PFSK-1 (cell line): ENCODE measurements around the gene ZNF507.

ENCODE experiments used
- FOXP2 ChIP-seq: optimal IDR thresholded peaks from 2 replicates; pipeline ENCODE3; 2011; ENCODE audit warnings: borderline replicate concordance, control low read depth, inconsistent platforms; ENCODE audit not compliant: insufficient read depth; ENCODE audit errors: extremely low read length, extremely low read depth
- POLR2AphosphoS5 ChIP-seq: IDR thresholded peaks from 2 replicates; pipeline ENCODE4 v1.6.1; 2012; ENCODE audit warnings: low read depth, mild to moderate bottlenecking, control low read depth, low read length, moderate library complexity
- REST ChIP-seq, 2 experiments: IDR thresholded peaks; 2 replicates each; pipeline versions ENCODE4 v1.6.1 to v1.8.0; 2011 to 2012; ENCODE audit warnings: low read depth in 2 of 2, low read length in 2 of 2, control low read depth in 1 of 2, inconsistent platforms in 1 of 2, mild to moderate bottlenecking in 1 of 2, moderate library complexity in 1 of 2; ENCODE audit not compliant: insufficient read depth in 1 of 2
- SIN3A ChIP-seq: IDR thresholded peaks from 2 replicates; pipeline ENCODE4 v1.6.1; 2012; ENCODE audit warnings: mild to moderate bottlenecking, low read length, moderate library complexity, borderline replicate concordance; ENCODE audit not compliant: insufficient read depth
- TAF1 ChIP-seq: IDR thresholded peaks from 2 replicates; pipeline ENCODE4 v1.6.1; 2012; ENCODE audit warnings: low read length, control low read depth, borderline replicate concordance; ENCODE audit not compliant: insufficient read depth

DNA sequence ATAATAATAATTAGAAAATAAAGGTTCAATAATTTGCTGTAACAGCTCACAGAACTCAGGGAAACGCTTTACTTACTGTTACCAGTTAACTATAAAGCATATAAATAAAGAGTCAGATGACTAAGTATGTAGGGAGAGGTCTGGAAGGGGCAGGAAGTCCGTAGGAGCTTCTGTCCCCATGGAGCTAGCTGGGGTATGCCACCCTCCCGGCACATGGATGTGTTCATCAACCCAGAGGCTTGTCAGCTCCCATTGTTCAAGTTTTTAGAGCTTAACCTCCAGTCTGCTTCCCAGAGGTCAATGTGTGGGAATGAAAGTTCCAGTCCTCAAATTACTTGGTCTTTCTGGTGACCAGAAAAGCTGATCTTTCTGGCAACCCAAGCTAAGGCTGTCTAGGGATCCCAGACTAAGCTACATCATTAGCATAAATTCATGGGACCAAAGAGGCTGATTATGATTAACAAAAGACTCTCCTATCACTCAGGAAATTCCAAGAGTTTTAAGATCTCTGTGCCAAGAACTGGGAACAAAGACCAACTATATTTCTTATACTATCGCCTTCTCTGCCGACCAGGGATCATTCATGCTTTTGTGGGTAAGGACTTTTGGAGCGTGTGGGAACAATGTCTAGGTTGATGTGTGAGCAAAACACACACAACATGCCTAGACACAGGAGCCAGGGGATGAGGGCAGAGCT lies 31.7 kb upstream of the ZNF507 start:
- TF ChIP-seq TAF1 (no peak), POLR2AphosphoS5 (no peak), REST (IDR thresholded peaks at IDR 0.05; ENCODE audit: insufficient read depth in 1 of 2, low read depth in 2 of 2, low read length in 2 of 2) (no peak), SIN3A (no peak), FOXP2 (no peak)
